HG03342 (cell line): ENCODE data around the gene IDUA.
A peak's percentile ranks its signal among the peaks of the same experiment; 100 is the strongest.
"Not testable (repeated sequence)": the region's sequence is repeated elsewhere in the genome, so short reads cannot be mapped to it uniquely, and the experiment has no call there.

Experiments
- ATAC-seq: cut with Tn5 transposase; IDR thresholded peaks from one replicate; pipeline ENCODE4 v1.9.1; 2021; ENCODE audit warnings: mild to moderate bottlenecking, moderate library complexity; ENCODE audit not compliant: unreplicated experiment

The IDUA gene

DNA sequence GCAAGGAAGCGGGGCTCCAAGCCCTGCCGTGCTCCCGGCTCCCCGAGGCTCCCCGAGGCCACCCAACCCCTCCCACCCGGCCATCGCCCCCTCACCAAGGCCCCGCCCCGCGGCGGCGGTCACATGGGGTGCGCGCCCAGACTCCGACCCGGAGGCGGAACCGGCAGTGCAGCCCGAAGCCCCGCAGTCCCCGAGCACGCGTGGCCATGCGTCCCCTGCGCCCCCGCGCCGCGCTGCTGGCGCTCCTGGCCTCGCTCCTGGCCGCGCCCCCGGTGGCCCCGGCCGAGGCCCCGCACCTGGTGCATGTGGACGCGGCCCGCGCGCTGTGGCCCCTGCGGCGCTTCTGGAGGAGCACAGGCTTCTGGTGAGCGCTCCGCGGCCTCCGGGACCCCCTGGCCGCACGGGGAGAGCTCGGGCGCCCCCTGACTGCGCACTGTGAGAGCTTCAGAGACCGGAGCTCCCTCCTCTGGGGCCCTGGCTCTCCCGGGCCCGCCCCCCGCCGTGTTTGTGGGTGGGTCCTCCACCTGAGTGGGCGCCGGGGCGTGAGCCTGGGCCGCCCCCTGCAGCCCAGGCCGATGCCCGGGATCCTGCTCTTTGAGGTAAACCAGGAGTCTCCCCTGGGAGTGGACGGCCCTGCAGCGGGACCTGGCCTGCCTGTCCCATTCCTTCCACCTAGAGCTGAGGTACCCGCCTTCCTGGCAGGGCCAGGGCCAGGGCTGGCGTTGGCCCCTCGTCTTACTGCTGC is at the start of gene IDUA:
Gene IDUA, plus strand, starts transcription at position 166 of the 745 bp plus-strand sequence. Its CDS starts 41 bp downstream, at position 207.
- peak; percentile 72 for ATAC-seq

DNA sequence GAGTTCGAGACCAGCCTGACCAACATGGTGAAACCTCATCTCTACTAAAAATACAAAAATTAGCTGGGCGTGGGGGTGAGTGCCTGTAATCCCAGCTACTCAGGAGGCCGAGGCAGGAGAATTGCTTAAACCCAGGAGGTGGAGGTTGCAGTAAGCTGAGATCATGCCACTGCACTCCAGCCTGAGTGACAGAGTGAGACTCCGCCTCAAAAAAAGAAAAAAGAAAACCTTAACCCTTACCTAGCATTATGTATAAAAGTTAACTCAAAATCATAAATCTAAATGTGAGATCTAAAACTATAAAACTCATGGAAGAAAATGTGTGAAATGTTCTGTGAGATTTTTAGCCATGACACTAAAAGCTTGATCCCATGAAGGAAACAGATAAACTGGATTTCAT is 47.3 kb upstream of the IDUA start:
- ATAC-seq: not testable (repeated sequence)

DNA sequence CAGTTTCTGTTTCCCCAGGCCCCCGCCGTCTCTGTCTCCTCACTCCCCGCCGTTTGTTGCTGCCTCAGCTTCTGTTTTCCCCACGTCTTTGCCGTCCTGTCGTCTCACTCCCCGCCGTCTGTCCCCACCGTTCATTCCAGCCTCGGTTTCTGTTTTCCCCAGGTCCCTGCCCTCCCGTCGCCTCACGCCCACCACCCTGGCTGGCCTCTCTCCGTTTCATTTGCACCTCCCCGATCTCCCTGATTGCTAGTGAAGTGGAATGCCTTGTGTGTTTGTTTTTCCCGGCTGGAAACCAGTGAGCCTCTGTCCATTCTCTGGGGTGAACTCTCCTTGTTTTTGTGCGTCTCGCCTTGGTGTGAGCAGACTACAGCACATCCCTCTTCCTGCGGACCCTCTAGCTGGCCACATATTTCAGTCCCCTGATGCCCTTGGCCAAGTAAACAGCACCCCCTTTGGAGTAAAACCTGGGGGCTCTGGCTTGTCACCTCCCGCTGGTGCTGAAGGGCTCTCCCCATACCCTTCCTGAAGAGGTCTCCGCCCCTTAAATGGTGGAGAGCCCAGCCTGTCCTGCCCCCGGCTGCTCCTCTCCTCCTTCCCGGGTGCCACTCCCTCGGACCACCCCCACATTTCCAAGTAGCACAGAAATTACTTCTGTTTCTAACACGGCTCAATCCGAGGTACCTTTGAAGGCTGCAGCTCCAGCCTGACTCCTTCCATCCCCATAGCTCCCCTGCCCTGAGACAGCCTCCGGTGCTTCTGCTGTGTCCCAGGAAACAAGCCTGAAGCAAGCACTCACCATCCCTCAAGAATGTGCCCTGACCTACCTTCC is 41.4 kb upstream of the IDUA start:
- no peak for ATAC-seq

DNA sequence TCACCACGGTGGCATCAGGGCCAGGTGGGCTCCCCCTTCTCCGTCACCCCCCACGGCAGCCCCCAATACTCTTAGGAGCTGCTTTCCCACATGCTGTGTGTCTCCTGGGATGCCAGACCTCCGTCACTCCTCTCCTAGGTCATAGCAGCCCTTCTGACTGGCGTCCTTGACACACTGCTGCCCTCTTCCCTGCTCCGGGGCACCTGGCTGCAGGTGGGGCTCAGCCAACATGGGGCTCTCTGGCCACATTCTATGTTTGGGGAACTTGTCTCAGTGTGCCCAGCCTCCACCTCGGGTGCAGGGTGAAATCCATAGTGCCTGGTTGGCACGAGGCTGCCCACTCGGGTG is 40.8 kb upstream of the IDUA start:
- no peak for ATAC-seq

DNA sequence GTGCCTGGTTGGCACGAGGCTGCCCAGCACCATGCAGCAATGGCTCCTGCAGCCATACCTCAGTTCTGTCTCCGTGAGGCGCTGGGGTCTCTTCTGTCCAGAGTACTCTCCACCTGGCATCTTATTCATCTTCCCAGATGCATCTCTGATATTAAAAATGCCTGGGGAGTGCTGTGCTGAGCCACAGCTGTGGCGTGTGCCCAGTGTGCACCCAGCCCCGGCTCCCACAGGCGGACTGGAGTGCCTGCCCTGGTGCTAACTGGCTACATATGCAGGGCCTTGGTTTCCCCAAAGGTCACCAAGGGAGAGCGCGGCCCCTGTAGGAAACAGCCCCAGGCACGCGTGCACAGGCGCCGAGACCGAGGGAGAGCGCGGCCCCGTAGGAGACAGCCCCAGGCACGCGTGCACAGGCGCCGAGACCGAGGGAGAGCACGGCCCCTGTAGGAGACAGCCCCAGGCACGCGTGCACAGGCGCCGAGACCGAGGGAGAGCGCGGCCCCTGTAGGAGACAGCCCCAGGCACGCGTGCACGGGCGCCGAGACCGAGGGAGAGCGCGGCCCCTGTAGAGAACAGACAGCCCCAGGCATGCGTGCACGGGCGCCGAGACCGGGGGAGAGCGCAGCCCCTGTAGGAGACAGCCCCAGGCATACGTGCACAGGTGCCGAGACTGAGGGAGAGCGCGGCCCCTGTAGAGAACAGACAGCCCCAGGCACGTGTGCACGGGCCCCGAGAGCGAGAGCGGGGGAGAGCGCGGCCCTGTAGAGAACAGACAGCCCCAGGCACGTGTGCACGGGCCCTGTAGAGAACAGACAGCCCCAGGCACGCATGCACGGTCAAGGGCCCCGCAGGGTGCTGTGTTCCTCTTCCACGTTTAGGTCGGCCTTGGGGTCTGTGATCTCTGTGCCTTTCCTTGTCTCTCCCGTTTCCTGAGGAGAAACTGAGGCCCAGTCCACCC is 40.0 kb upstream of the IDUA start:
- no peak for ATAC-seq

- ATAC-seq: no peak
Observed at GRCh38 chr4:947491-947971, 39.3 kb upstream of the IDUA start.

DNA sequence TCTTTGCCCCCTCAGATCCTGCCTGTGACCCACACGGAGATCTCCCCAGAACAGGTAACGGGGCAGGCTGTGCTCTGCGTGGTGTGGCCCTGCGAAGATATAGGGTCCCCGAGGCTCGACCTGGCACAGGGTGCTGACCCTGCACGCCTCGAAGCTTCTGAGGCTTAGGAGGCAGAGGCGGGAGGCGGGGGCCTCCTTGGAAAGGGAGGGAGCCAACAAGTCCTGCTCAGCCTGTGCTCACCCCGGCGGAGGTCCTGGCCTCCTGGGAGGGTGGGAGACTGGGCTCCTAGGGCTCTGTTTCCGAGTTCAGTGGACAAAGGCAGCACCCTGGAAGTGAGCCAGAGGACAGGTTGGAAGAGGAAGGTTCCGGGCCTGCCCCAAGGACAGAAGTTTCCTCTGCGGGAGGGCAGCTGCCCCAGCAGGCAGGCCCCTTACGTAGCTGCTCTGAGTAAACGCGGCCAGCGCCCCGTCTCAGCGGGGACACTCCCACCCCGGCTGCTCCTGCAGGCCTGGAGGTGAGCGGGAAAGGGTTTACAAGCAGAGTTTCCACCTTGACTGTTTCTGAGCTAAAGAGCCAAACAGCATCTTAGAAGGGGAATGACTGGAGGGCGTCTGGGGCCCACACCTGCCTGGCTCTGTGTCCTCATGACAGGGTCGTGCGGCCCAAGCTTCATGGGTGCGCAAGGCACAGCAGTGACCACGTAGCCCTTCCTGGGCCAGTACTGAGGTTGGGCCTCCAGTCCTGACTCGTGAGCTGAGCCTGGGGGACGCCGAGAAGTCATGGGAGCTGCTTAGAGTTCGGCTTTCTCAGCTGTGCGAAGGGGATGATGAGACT is 38.5 kb upstream of the IDUA start:
- ATAC-seq: no peak

- no peak for ATAC-seq
Observed at GRCh38 chr4:948936-949300, 37.9 kb upstream of the IDUA start.

- ATAC-seq: no peak
Observed at GRCh38 chr4:949656-950055, 37.2 kb upstream of the IDUA start.

DNA sequence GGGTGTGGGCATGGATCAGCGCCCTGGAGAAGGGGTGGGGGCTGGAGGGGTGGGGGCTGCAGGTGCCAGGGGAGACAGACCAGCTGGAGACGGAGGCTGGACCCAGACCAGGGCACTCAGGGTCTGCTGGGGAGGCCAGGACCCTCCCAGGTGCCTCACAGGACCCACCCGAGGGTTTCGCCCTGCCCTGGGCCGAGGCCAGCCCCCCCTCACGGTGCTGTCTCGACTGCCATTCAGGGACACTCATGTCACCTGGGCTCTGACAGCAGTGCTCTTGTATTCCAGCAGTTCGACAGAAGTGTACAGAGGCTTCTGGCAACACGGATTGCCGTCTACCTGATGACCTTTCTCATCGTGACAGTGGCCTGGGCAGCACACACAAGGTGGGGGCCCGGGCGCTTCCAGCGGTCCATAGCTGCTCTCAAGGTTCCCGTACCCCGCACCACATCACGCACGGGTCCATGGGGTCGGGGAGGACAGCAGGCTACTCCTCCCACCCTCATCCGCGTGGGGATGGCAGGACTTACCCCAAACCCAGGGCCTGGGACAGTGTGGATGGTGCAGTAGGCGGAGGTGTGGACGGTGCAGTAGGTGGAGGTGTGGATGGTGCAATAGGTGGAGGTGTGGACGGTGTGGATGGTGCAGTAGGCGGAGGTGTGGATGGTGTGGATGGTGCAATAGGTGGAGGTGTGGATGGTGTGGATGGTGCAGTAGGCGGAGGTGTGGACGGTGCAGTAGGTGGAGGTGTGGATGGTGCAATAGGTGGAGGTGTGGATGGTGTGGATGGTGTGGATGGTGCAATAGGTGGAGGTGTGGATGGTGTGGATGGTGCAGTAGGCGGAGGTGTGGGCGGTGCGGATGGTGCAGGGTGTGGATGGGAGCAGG is 36.5 kb upstream of the IDUA start:
- ATAC-seq: no peak

DNA sequence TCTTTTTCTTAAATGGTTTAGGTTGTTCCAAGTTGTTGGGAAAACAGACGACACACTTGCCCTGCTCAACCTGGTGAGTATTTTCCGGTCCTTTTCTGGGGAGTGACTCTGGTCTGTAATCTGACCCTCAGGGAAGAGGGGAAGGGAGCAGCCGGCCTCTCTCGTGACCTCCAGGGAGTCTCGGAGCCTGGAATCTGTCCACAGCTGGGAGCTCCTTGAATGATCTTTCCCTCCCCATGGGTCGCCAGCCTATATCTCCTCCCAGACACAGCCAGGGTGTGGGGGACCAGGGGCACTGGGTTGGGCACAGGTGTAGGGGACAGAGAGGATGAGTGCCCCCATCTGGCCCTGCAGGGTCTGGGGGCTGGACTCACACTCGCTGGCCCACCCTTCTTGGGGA is 35.7 kb upstream of the IDUA start:
- ATAC-seq: no peak

DNA sequence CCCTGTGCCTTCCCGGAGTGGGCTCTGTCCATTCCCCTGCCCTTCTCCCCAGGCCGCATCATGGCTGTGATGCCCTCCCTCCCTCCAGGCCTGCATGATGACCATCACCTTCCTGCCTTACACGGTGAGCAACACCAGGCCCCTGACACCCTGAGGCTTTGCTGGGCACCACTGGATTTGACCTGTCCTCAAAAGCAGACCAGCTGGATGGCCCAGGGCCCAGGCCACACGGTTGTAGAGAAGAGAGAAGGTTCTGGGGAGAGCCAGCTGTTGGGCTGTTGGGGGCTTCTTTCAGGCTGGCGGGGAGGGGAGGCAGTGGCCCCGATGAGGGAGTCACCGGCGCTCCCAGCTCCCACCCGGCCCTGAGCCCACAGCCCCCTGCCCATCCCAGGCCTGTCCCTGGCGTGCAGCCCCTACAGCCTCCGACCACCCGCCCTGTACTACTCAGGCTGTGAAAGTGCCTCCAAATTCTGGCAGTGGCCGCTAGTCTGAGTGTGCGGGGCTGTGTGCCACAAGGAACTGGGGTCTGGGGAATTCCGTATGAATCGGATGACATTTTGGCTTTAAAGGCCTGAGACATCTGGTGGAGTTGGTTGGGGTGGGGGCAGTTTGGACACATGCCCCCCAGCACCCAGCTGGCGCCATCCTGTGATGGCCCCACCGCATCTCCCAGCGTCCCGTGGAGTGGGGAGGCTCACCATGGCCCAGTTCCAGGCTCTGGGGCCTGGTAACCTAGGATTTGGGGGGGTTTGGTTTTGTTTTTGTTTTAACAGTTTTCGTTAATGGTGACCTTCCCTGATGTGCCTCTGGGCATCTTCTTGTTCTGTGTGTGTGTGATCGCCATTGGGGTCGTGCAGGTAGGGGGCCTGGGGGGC is 35.0 kb upstream of the IDUA start:
- no peak for ATAC-seq

GRCh38 chr4:952881-953573 is 33.8 kb upstream of the IDUA start:
- ATAC-seq: no peak

- ATAC-seq: no peak
Observed at GRCh38 chr4:953574-953915, 33.3 kb upstream of the IDUA start.

GRCh38 chr4:954211-955020 is 32.4 kb upstream of the IDUA start:
- no peak for ATAC-seq

- ATAC-seq: no peak
Observed at GRCh38 chr4:955161-955921, 31.5 kb upstream of the IDUA start.
